Mucosa of descending colon (tissue), 3 donors: ENCODE results near the gene FAM107B. TPM values are rescaled to one million over a fixed set of nuclear protein-coding genes. Genes with fewer than 3 reads are reported as not detected.
A peak's percentile ranks its signal among the peaks of the same experiment; 100 is the strongest.

ENCODE experiments used
- ATAC-seq: fragments of 200-7000 bp; cut with Tn5 transposase; one replicate; pipeline ENCODE4 v1.9.1; 2020; ENCODE audit warnings: mild to moderate bottlenecking, moderate library complexity
- DNase-seq, 3 donors: peaks; one replicate each; pipeline ENCODE4 v3.0.0-alpha.2; 2020
- H3K36me3 ChIP-seq: fragments of 200-600 bp; one replicate; pipeline ENCODE4 v1.8.0; 2021; ENCODE audit warnings: low read depth, mild to moderate bottlenecking
- H3K4me1 ChIP-seq: fragments of 200-600 bp; one replicate; pipeline ENCODE4 v1.8.0; 2021; ENCODE audit warnings: low read depth, mild to moderate bottlenecking
- H3K4me3 ChIP-seq: fragments of 200-600 bp; one replicate; pipeline ENCODE4 v1.8.0; 2021; ENCODE audit warnings: mild to moderate bottlenecking
- H3K9me3 ChIP-seq: fragments of 200-600 bp; one replicate; pipeline ENCODE4 v1.8.0; 2021; ENCODE audit warnings: mild to moderate bottlenecking
- CTCF ChIP-seq: fragments of 200-600 bp; IDR thresholded peaks from one replicate; pipeline ENCODE4 v1.8.0; 2022; ENCODE audit warnings: antibody characterized with exemption, mild to moderate bottlenecking
- intact Hi-C, 2 donors: fragments of 100-400 bp; cut with DNase I in 1 of 2; cut with micrococcal nuclease in 1 of 2; formaldehyde crosslinking; loops; one replicate each; pipeline versions ENCODE4 v1.11.0 to v1.11.1; 2022; cut with DNase I, micrococcal nuclease
- total RNA-seq, 3 donors: library from RNA; stranded (reverse); fragmentation: NEBNext Ultra II Directional in 2 of 3; extraction: Animal tissue kit (Norgen Biotek cat#: 25700) in 2 of 3; gene quantifications; one replicate each; pipeline versions ENCODE4 v1.2.1 to v1.2.4, GENCODE V29; 2021 to 2023
- donor health status: DM: no; HTN: no; CAD: no; lungs with moderate emphysema.
- donor health status: DM: no; HTN: no; CAD: no.
- donor health status: DM: no; HTN: yes; CAD: no.

FAM107B gene
- total RNA-seq, 3 donors from 2014 or later: 45.6 to 77.7 (median 76.9) TPM

GRCh38 chr10:14527134-14527844, 247.4 kb downstream of the FAM107B start:
- ATAC-seq (peak; percentile 49), DNase-seq (no peak)
- H3K4me3 ChIP-seq: no peak overlapping the region
- intact Hi-C loops: no loop called here
- H3K4me1 ChIP-seq: peaks cover 34% of the 10 kb centered on the region
- no peaks in the 10 kb centered on the region for H3K9me3 ChIP-seq
- no peak for TF ChIP-seq CTCF
- no peaks in the 10 kb centered on the region for H3K36me3 ChIP-seq

GRCh38 chr10:14526326-14526725, 248.4 kb downstream of the FAM107B start:
- no peak for TF ChIP-seq CTCF
- ATAC-seq (peak; percentile 12), DNase-seq (no peak)
- Histone ChIP-seq H3K9me3 (no peaks in the 10 kb centered on the region), H3K4me1 (peaks cover 34% of the 10 kb centered on the region), H3K4me3 (no peak overlapping the region), H3K36me3 (no peaks in the 10 kb centered on the region)
- intact Hi-C loops: no loop called here

- TF ChIP-seq CTCF: no peak
- DNase-seq: no peak
- intact Hi-C loops: no loop called here
- no peak overlapping the region for H3K4me3 ChIP-seq
- peaks cover 4% of the 10 kb centered on the region for H3K36me3 ChIP-seq
- H3K4me1 ChIP-seq: peaks cover 30% of the 10 kb centered on the region
- no peaks in the 10 kb centered on the region for H3K9me3 ChIP-seq
- ATAC-seq: no peak
Observed at GRCh38 chr10:14524691-14525324, 249.9 kb downstream of the FAM107B start.

GRCh38 chr10:14523286-14523685, 251.4 kb downstream of the FAM107B start:
- Histone ChIP-seq H3K9me3 (no peaks in the 10 kb centered on the region), H3K4me3 (no peak overlapping the region), H3K36me3 (peaks cover 4% of the 10 kb centered on the region), H3K4me1 (peaks cover 23% of the 10 kb centered on the region)
- no peak for TF ChIP-seq CTCF
- intact Hi-C loops: no loop called here
- DNase-seq (peak in 2 of 3 donors; percentile 49 to 53), ATAC-seq (peak; percentile 84)

GRCh38 chr10:14519785-14520184, 254.9 kb downstream of the FAM107B start:
- DNase-seq: no peak
- Histone ChIP-seq H3K9me3 (no peaks in the 10 kb centered on the region), H3K4me3 (no peak overlapping the region), H3K4me1 (peaks cover 3% of the 10 kb centered on the region), H3K36me3 (peaks cover 4% of the 10 kb centered on the region)
- ATAC-seq: no peak
- TF ChIP-seq CTCF: no peak
- intact Hi-C loops: no loop called here
